CD14-positive monocyte (primary cell): ENCODE data around the gene KCNQ1. TPM values are rescaled to one million over a fixed set of nuclear protein-coding genes. Genes with fewer than 3 reads are reported as not detected.

Experiments used
- DNase-seq, 3 donors: peaks; one replicate each; pipeline ENCODE4 v3.0.0-alpha.2; 2011 to 2022
- H2AFZ ChIP-seq: 2 replicates; pipeline ENCODE4 v1.6.0; 2012; ENCODE audit warnings: mild to moderate bottlenecking, low read depth, low read length, inconsistent platforms; ENCODE audit not compliant: insufficient read depth, poor library complexity, severe bottlenecking
- H3K27ac ChIP-seq, 2 donors: 1 replicate in 1 of 2; 2 replicates in 1 of 2; pipeline ENCODE4 v1.5.1; 2012 to 2013; ENCODE audit warnings: low read length in 2 of 2, control low read depth in 1 of 2, inconsistent platforms in 1 of 2, low read depth in 1 of 2, mild to moderate bottlenecking in 1 of 2
- H3K27me3 ChIP-seq, 2 donors: one replicate each; pipeline versions ENCODE4 v1.6.0 to v1.6.1; 2011 to 2013; ENCODE audit warnings: low read length in 2 of 2; ENCODE audit not compliant: control insufficient read depth in 2 of 2, insufficient read depth in 2 of 2
- H3K36me3 ChIP-seq, 2 donors: replicated peaks in 1 of 2; 1 replicate in 1 of 2; 2 replicates in 1 of 2; pipeline versions ENCODE4 v1.5.1 to v1.6.1; 2012 to 2013; ENCODE audit warnings: low read length in 2 of 2, control low read depth in 1 of 2, inconsistent platforms in 1 of 2, mild to moderate bottlenecking in 1 of 2; ENCODE audit not compliant: insufficient read depth in 2 of 2, control insufficient read depth in 1 of 2
- H3K4me1 ChIP-seq, 2 donors: 1 replicate in 1 of 2; 2 replicates in 1 of 2; pipeline versions ENCODE4 v1.5.1 to v1.6.1; 2012 to 2013; ENCODE audit warnings: low read length in 2 of 2, control low read depth in 1 of 2, inconsistent platforms in 1 of 2, mild to moderate bottlenecking in 1 of 2, moderate library complexity in 1 of 2; ENCODE audit not compliant: insufficient read depth in 2 of 2, control insufficient read depth in 1 of 2
- H3K4me2 ChIP-seq: replicated peaks from 2 replicates; pipeline ENCODE3; 2012; ENCODE audit warnings: low read length, moderate library complexity, mild to moderate bottlenecking; ENCODE audit not compliant: poor library complexity, severe bottlenecking; ENCODE audit errors: extremely low read depth
- H3K4me3 ChIP-seq, 3 experiments: fragments of 200-600 bp in 1 of 3; sonication (generic) in 1 of 3; replicated peaks in 1 of 3; 1 replicate in 2 of 3; 2 replicates in 1 of 3; pipeline ENCODE4 v1.5.1; 2011 to 2013; ENCODE audit warnings: low read length in 3 of 3, mild to moderate bottlenecking in 3 of 3, control low read depth in 2 of 3, low read depth in 2 of 3, inconsistent platforms in 1 of 3, moderate library complexity in 1 of 3
- H3K79me2 ChIP-seq: 2 replicates; pipeline ENCODE4 v1.6.0; 2012; ENCODE audit warnings: mild to moderate bottlenecking, control low read depth, inconsistent platforms, low read length, moderate library complexity; ENCODE audit not compliant: insufficient read depth
- H3K9ac ChIP-seq: 2 replicates; pipeline ENCODE4 v1.6.0; 2017; ENCODE audit warnings: low read length, mild to moderate bottlenecking; ENCODE audit not compliant: insufficient read depth, poor library complexity, severe bottlenecking
- H3K9me3 ChIP-seq, 2 donors: replicated peaks in 1 of 2; 1 replicate in 1 of 2; 2 replicates in 1 of 2; pipeline versions ENCODE4 v1.5.1 to v1.6.1; 2012 to 2013; ENCODE audit warnings: low read length in 2 of 2, control low read depth in 1 of 2; ENCODE audit not compliant: control insufficient read depth in 1 of 2, insufficient read depth in 1 of 2
- H4K20me1 ChIP-seq: 2 replicates; pipeline ENCODE4 v1.6.0; 2012; ENCODE audit warnings: mild to moderate bottlenecking, low read length, control low read depth, moderate library complexity; ENCODE audit not compliant: insufficient read depth
- H3K27ac Mint-ChIP-seq, 7 donors: one replicate each; pipeline ENCODE4 v1.8.0; 2020; ENCODE audit warnings: mild to moderate bottlenecking in 7 of 7, mixed read lengths in 7 of 7, moderate library complexity in 6 of 7, inconsistent platforms in 2 of 7
- H3K27me3 Mint-ChIP-seq, 3 donors: one replicate each; pipeline ENCODE4 v1.8.0; 2021 to 2022; ENCODE audit warnings: low read depth in 3 of 3, mild to moderate bottlenecking in 3 of 3, mixed read lengths in 3 of 3, moderate library complexity in 3 of 3, inconsistent platforms in 1 of 3
- H3K36me3 Mint-ChIP-seq, 2 donors: one replicate each; pipeline ENCODE4 v1.8.0; 2020; ENCODE audit warnings: mixed read lengths in 2 of 2, inconsistent platforms in 1 of 2, mild to moderate bottlenecking in 1 of 2
- H3K4me1 Mint-ChIP-seq: one replicate; pipeline ENCODE4 v1.8.0; 2020; ENCODE audit warnings: mild to moderate bottlenecking, mixed read lengths
- H3K4me3 Mint-ChIP-seq, 2 donors: one replicate each; pipeline ENCODE4 v1.8.0; 2020; ENCODE audit warnings: mild to moderate bottlenecking in 2 of 2, mixed read lengths in 2 of 2, moderate library complexity in 1 of 2
- H3K9me3 Mint-ChIP-seq, 7 donors: one replicate each; pipeline ENCODE4 v1.8.0; 2020 to 2022; ENCODE audit warnings: mixed read lengths in 7 of 7, mild to moderate bottlenecking in 6 of 7, moderate library complexity in 6 of 7, inconsistent platforms in 2 of 7
- CTCF ChIP-seq: fragments of 200-600 bp; IDR thresholded peaks from one replicate; pipeline ENCODE4 v1.8.0; 2022; ENCODE audit warnings: antibody characterized with exemption, mild to moderate bottlenecking
- WGBS: methylation state at CpG from one replicate; pipeline ENCODE4 v1.1.5; 2013; ENCODE audit warnings: missing lambda C conversion rate; ENCODE audit not compliant: insufficient coverage; 5-methylcytosine and 5-hydroxymethylcytosine counted together
- intact Hi-C, 2 donors: fragments of 100-400 bp; cut with micrococcal nuclease; formaldehyde crosslinking; loops; one replicate each; pipeline versions ENCODE4 v1.15.0 to v1.15.1; 2023
- polyA plus RNA-seq, 3 donors: library from polyadenylated mRNA; depleted of rRNA in 1 of 3; unstranded in 2 of 3; stranded (reverse) in 1 of 3; fragments of 300-500 nt in 2 of 3; fragments of >200 nt in 1 of 3; fragmentation: Illumina TruSeq in 2 of 3; gene quantifications; 1 replicate in 2 of 3; 2 replicates in 1 of 3; pipeline ENCODE4 v1.2.3, GENCODE V29; 2012 to 2021

Gene KCNQ1
- polyA plus RNA-seq, 3 donors = 14.9 to 31.8 (median 21.6) TPM

DNA sequence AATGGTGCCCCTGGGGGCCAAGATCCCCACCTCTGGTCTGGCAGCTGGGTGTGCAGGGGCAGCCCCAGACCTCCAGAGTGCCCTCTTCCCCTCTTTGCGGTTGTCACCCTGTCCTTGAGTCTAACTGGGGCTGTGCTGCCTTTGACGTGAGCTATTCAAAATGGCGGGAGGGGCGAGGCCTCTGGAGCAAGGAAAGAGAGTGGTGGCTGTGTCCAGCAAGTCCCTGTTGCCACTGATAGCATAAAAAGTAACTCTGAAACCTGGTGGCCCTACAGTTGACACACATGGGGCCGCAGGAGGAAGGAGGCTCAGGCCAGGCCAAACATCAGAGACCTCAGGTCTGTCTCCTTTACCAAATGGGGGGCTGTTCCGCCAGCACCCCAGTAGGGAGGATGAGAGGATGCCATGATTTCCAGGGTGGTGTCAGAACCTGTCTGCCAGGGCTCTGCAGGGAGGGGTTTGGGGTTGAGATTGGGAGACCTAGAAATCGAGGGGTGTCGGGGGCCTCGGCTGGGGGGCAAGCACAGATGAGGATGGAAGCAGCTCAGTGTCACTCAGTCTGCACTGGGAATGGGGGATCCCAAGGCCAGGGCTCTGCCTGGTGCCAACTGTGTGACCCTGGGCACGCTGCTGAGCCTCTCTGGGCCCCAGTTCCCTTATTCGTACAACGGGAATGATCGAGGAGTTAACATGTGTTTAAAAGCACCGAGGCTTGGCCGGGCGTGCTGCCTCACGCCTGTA lies 304.2 kb downstream of the KCNQ1 start:
- intact Hi-C loops = no loop called here
- WGBS = 95% methylated on average over 12 of the region's 17 CpGs
- peaks cover 85% of the 10 kb centered on the region for H4K20me1 ChIP-seq

DNA sequence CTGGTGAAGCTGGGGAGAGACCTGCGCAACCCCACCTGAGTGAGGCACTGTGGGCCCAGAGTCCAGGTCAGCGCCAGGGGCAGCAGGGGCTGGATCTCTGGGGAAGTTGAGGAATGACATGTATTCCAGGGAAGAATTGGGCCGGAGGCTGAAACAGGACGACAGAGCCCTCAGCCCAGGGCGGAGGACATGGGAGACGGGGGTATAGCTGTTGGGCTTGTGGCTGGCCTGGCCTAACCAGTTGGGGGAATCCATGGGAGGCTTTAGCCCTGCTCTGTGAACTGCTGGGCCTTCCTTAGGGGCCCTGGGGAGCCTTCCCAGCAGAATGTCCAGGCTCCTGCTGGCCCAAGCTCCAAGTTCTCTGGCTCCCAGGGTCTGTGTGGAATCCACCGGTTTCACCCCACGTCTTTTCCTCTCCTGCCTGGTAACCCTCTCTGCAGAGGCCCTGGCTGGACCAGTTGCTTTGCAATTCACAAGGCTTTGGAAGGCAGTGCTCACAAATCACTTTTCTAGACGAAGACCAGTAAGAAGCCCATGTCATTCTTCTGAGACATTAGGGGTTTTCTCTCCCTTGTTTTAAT lies 305.4 kb downstream of the KCNQ1 start:
- intact Hi-C loops = no loop called here
- H3K27me3 ChIP-seq = no peaks in the 10 kb centered on the region
- peaks cover 4 to 5% of the 10 kb centered on the region in 2 donors for H3K9me3 ChIP-seq
- no peak overlapping the region for H3K4me3 ChIP-seq
- no peaks in the 10 kb centered on the region for H3K79me2 ChIP-seq
- Mint-ChIP-seq H3K4me3 (no peak overlapping the region), H3K9me3 (peaks cover 4 to 16% (median 7%) of the 10 kb centered on the region in 7 donors), H3K36me3 (peaks cover 6 to 10% of the 10 kb centered on the region in 2 donors), H3K27me3 (peaks cover 2 to 6% (median 3%) of the 10 kb centered on the region in 3 donors), H3K27ac (no peak overlapping the region), H3K4me1 (no peaks in the 10 kb centered on the region)
- H3K27ac ChIP-seq = no peak overlapping the region
- H3K9ac ChIP-seq = no peak overlapping the region
- no peak for DNase-seq
- TF ChIP-seq CTCF = no peak
- H3K4me1 ChIP-seq = no peaks in the 10 kb centered on the region
- H4K20me1 ChIP-seq = peaks cover 86% of the 10 kb centered on the region
- no peak overlapping the region for H3K4me2 ChIP-seq
- peaks cover 0 to 5% of the 10 kb centered on the region in 2 donors for H3K36me3 ChIP-seq
- H2AFZ ChIP-seq = no peak overlapping the region
- WGBS = 98% methylated on average over 9 of the region's 9 CpGs

More for the DNA sequence above, 304.2 kb downstream of the KCNQ1 start:
- H3K9me3 ChIP-seq = peaks cover 2 to 3% of the 10 kb centered on the region in 2 donors
- H2AFZ ChIP-seq = no peak overlapping the region
- TF ChIP-seq CTCF = no peak
- H3K4me2 ChIP-seq = no peak overlapping the region
- H3K27ac Mint-ChIP-seq = no peak overlapping the region
- no peaks in the 10 kb centered on the region for H3K4me1 Mint-ChIP-seq
- H3K4me1 ChIP-seq = no peaks in the 10 kb centered on the region
- no peak overlapping the region for H3K4me3 Mint-ChIP-seq
- H3K36me3 ChIP-seq = peaks cover 0 to 5% of the 10 kb centered on the region in 2 donors
- DNase-seq = no peak
- H3K36me3 Mint-ChIP-seq = peaks cover 5 to 7% of the 10 kb centered on the region in 2 donors
- H3K9ac ChIP-seq = no peak overlapping the region
- peaks cover 2 to 8% (median 3%) of the 10 kb centered on the region in 3 donors for H3K27me3 Mint-ChIP-seq
- no peaks in the 10 kb centered on the region for H3K27me3 ChIP-seq
- H3K9me3 Mint-ChIP-seq = peaks cover 0 to 4% (median 3%) of the 10 kb centered on the region in 7 donors
- no peaks in the 10 kb centered on the region for H3K79me2 ChIP-seq
- no peak overlapping the region for H3K27ac ChIP-seq
- H3K4me3 ChIP-seq = no peak overlapping the region
